Effector memory CD8-positive, alpha-beta T cell (primary cell): Measurements from ENCODE around the gene ETV6.
A peak's percentile ranks its signal among the peaks of the same experiment; 100 is the strongest.

Experiments
- ATAC-seq: fragments of 150-1000 bp; cut with Tn5 transposase; replicated peaks from 2 replicates; pipeline ENCODE4 v1.10.0; 2021; ENCODE audit warnings: mild to moderate bottlenecking, moderate library complexity
- DNase-seq, 3 experiments: peaks; one replicate each; pipeline ENCODE4 v3.0.0; 2021
- H3K27ac Mint-ChIP-seq, 2 donors: one replicate each; pipeline ENCODE4 v1.8.0; 2022; ENCODE audit warnings: mild to moderate bottlenecking in 2 of 2, mixed read lengths in 2 of 2, moderate library complexity in 2 of 2
- H3K27me3 Mint-ChIP-seq, 2 donors: one replicate each; pipeline ENCODE4 v1.8.0; 2022; ENCODE audit warnings: mixed read lengths in 2 of 2
- H3K36me3 Mint-ChIP-seq: one replicate; pipeline ENCODE4 v1.8.0; 2022; ENCODE audit warnings: mild to moderate bottlenecking, moderate library complexity, mixed read lengths; ENCODE audit not compliant: insufficient read depth
- H3K4me1 Mint-ChIP-seq, 2 donors: one replicate each; pipeline ENCODE4 v1.8.0; 2022; ENCODE audit warnings: low read depth in 2 of 2, mixed read lengths in 2 of 2
- H3K4me3 Mint-ChIP-seq, 2 donors: one replicate each; pipeline ENCODE4 v1.8.0; 2022; ENCODE audit warnings: mild to moderate bottlenecking in 2 of 2, mixed read lengths in 2 of 2, moderate library complexity in 2 of 2
- H3K9me3 Mint-ChIP-seq, 2 donors: one replicate each; pipeline ENCODE4 v1.8.0; 2022; ENCODE audit warnings: mixed read lengths in 2 of 2

ETV6 gene

DNA sequence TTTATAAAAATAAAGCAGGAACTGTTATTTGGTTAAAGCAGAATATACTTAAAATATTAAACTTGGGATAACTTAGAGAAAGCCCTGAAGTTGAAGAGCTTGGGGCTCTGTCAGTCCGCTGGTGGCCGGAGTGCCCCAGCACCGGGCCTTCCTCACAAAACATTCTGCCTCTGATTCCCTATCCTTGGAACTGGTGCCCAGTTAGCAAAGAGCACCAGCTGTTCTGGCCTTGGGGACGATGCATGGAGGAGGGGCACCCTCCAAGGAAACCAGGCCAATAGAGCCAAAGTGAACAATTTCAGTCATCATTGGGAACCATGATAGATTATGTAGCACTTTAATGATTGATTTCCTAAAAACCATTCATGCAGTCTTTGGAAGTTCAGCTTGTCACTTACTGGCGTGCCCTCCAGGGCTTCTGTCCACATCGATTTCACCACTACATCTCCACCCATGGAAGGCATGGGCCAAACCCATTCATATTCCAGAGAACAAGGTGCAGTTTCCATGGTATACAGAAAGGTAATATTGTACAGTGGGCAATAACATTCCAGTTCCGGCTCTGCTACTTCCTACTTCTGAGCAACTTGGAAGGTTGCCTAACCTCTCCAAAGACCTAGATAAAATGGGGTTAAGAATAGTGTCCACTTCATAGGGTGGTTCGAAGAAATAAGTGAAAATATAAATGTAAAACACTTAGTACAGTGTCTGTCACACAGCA, 145.9 kb downstream of the ETV6 start:
- peaks cover 3% of the 10 kb centered on the region for H3K36me3 Mint-ChIP-seq
- no peaks in the 10 kb centered on the region for H3K9me3 Mint-ChIP-seq
- DNase-seq (no peak), ATAC-seq (no peak)
- peaks cover 31% of the 10 kb centered on the region in 2 donors for H3K4me1 Mint-ChIP-seq
- no peak overlapping the region for H3K27ac Mint-ChIP-seq
- no peak overlapping the region for H3K4me3 Mint-ChIP-seq
- no peaks in the 10 kb centered on the region for H3K27me3 Mint-ChIP-seq

GRCh38 chr12:11795913-11796459, 146.5 kb downstream of the ETV6 start:
- ATAC-seq: no peak
- Mint-ChIP-seq H3K27me3 (no peaks in the 10 kb centered on the region), H3K36me3 (no peaks in the 10 kb centered on the region), H3K27ac (peak overlapping the region in 1 of 2 donors; percentile 54), H3K4me1 (peaks cover 32 to 33% of the 10 kb centered on the region in 2 donors), H3K9me3 (no peaks in the 10 kb centered on the region), H3K4me3 (no peak overlapping the region)
- DNase-seq: no peak

GRCh38 chr12:11797317-11797913, 147.9 kb downstream of the ETV6 start:
- DNase-seq: no peak
- Mint-ChIP-seq H3K27ac (peak overlapping the region in 1 of 2 donors; percentile 54), H3K36me3 (no peaks in the 10 kb centered on the region), H3K4me3 (no peak overlapping the region), H3K27me3 (no peaks in the 10 kb centered on the region), H3K4me1 (peaks cover 34 to 37% of the 10 kb centered on the region in 2 donors), H3K9me3 (no peaks in the 10 kb centered on the region)
- no peak for ATAC-seq

- H3K27ac Mint-ChIP-seq: peak overlapping the region; percentile 0 to 28
Measured at GRCh38 chr12:11798006-11798708, 148.7 kb downstream of the ETV6 start.

GRCh38 chr12:11798856-11799501, 149.5 kb downstream of the ETV6 start:
- no peak for DNase-seq
- no peaks in the 10 kb centered on the region for H3K9me3 Mint-ChIP-seq
- no peak for ATAC-seq
- no peak overlapping the region for H3K4me3 Mint-ChIP-seq
- peaks cover 28 to 37% of the 10 kb centered on the region in 2 donors for H3K4me1 Mint-ChIP-seq
- H3K36me3 Mint-ChIP-seq: no peaks in the 10 kb centered on the region
- H3K27me3 Mint-ChIP-seq: no peaks in the 10 kb centered on the region
- peak overlapping the region; percentile 0 to 28 for H3K27ac Mint-ChIP-seq

More at GRCh38 chr12:11798006-11798708, 148.7 kb downstream of the ETV6 start:
- no peak overlapping the region for H3K4me3 Mint-ChIP-seq
- H3K4me1 Mint-ChIP-seq: peaks cover 34 to 37% of the 10 kb centered on the region in 2 donors
- ATAC-seq: no peak
- no peaks in the 10 kb centered on the region for H3K27me3 Mint-ChIP-seq
- DNase-seq: no peak
- no peaks in the 10 kb centered on the region for H3K36me3 Mint-ChIP-seq
- H3K9me3 Mint-ChIP-seq: no peaks in the 10 kb centered on the region

DNA sequence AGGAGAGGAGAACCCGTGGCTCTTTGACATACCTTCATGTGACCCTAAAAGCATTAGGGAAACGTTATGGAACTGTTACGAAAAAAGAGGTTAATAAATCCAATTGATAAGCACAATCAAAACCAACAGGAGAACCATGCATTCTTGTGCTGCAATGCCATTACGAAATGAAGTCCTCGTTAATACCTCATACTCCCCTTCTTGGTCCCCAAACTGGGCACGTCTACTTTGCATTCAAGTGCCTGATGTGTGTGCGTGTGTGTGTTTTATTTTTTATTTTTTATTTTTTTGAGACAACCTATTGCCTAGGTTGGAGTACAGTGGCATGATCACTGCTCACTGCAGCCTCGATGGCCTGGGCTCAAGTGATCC, 150.0 kb downstream of the ETV6 start:
- peaks cover 28 to 37% of the 10 kb centered on the region in 2 donors for H3K4me1 Mint-ChIP-seq
- H3K27ac Mint-ChIP-seq: no peak overlapping the region
- no peaks in the 10 kb centered on the region for H3K36me3 Mint-ChIP-seq
- no peaks in the 10 kb centered on the region for H3K9me3 Mint-ChIP-seq
- DNase-seq (no peak), ATAC-seq (no peak)
- no peak overlapping the region for H3K4me3 Mint-ChIP-seq
- H3K27me3 Mint-ChIP-seq: no peaks in the 10 kb centered on the region

DNA sequence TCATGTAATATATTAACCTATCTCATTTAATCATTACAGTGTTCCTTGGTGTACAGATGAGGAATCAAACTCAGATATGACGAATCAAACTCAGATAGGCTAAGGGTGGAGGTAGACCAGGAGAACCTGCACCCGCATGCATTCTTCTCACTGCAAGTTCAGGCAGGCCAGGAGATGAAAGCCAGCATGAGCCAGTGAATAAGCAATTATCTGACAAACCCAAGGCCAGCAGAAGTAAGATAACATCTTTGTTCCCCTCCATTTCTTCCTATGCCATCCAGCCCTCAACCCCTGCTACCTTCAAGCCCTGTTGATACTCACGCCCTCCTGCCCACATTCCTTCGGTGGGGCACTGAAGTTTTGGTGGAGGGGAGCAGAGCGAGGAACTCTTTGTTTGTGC, 152.2 kb downstream of the ETV6 start:
- H3K36me3 Mint-ChIP-seq: no peaks in the 10 kb centered on the region
- H3K27me3 Mint-ChIP-seq: no peaks in the 10 kb centered on the region
- H3K9me3 Mint-ChIP-seq: no peaks in the 10 kb centered on the region
- no peak overlapping the region for H3K27ac Mint-ChIP-seq
- peaks cover 31 to 44% of the 10 kb centered on the region in 2 donors for H3K4me1 Mint-ChIP-seq
- DNase-seq: no peak
- no peak overlapping the region for H3K4me3 Mint-ChIP-seq
- no peak for ATAC-seq

DNA sequence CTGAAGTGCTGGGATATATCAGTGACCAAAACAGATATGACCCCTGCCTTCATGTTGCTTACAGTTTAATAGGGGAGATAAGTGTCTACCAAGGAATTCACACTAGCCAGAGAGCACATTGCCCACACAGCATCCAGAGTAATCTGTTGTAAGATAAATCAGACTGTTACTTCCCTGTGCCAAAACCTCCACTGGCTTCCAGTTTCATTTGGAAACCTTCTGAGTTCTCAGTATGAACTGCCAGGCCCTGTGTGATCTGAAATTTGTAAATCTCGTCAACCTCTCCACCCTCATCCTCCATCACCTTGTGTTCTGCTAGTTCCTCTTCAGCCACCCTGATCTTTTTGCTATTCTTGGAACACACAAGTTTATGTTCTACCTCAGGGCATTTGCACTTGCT, 154.7 kb downstream of the ETV6 start:
- DNase-seq: no peak
- no peak overlapping the region for H3K27ac Mint-ChIP-seq
- H3K9me3 Mint-ChIP-seq: no peaks in the 10 kb centered on the region
- ATAC-seq: no peak
- no peak overlapping the region for H3K4me3 Mint-ChIP-seq
- no peaks in the 10 kb centered on the region for H3K36me3 Mint-ChIP-seq
- H3K27me3 Mint-ChIP-seq: no peaks in the 10 kb centered on the region
- peaks cover 14 to 19% of the 10 kb centered on the region in 2 donors for H3K4me1 Mint-ChIP-seq

- H3K9me3 Mint-ChIP-seq: no peaks in the 10 kb centered on the region
- peaks cover 15 to 16% of the 10 kb centered on the region in 2 donors for H3K4me1 Mint-ChIP-seq
- ATAC-seq (no peak), DNase-seq (no peak)
- H3K27me3 Mint-ChIP-seq: no peaks in the 10 kb centered on the region
- H3K27ac Mint-ChIP-seq: no peak overlapping the region
- H3K36me3 Mint-ChIP-seq: no peaks in the 10 kb centered on the region
- no peak overlapping the region for H3K4me3 Mint-ChIP-seq
Measured at GRCh38 chr12:11805043-11805442, 155.6 kb downstream of the ETV6 start.

GRCh38 chr12:11805680-11806079, 156.2 kb downstream of the ETV6 start:
- no peak for DNase-seq
- H3K4me3 Mint-ChIP-seq: no peak overlapping the region
- no peak for ATAC-seq
- H3K27ac Mint-ChIP-seq: no peak overlapping the region
- no peaks in the 10 kb centered on the region for H3K27me3 Mint-ChIP-seq
- peaks cover 12 to 14% of the 10 kb centered on the region in 2 donors for H3K4me1 Mint-ChIP-seq
- H3K9me3 Mint-ChIP-seq: no peaks in the 10 kb centered on the region
- H3K36me3 Mint-ChIP-seq: no peaks in the 10 kb centered on the region

GRCh38 chr12:11807458-11807857, 158.0 kb downstream of the ETV6 start:
- H3K27me3 Mint-ChIP-seq: no peaks in the 10 kb centered on the region
- no peak for DNase-seq
- no peaks in the 10 kb centered on the region for H3K9me3 Mint-ChIP-seq
- no peaks in the 10 kb centered on the region for H3K36me3 Mint-ChIP-seq
- H3K4me1 Mint-ChIP-seq: peaks cover 11 to 17% of the 10 kb centered on the region in 2 donors
- H3K4me3 Mint-ChIP-seq: no peak overlapping the region
- H3K27ac Mint-ChIP-seq: no peak overlapping the region
- ATAC-seq: no peak

DNA sequence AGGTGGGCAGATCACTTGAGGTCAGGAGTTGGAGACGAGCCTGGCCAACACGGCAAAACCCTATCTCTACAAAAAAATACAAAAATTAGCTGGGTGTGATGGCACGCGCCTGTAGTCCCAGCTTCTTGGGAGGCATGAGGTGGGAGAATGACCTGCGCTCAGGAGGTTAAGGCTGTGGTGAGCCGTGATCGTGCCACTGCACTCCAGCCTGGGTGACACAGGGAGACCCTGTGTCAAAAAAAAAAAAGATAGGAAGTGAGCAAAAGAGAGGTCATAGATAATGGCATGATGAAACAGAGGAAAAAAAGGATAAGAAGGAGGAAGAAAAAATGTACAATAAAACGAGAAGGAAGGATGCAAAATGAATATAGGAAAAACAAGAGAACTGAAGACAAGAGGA, 159.5 kb downstream of the ETV6 start:
- H3K9me3 Mint-ChIP-seq: no peaks in the 10 kb centered on the region
- no peak overlapping the region for H3K4me3 Mint-ChIP-seq
- ATAC-seq (no peak), DNase-seq (no peak)
- H3K27me3 Mint-ChIP-seq: no peaks in the 10 kb centered on the region
- H3K36me3 Mint-ChIP-seq: no peaks in the 10 kb centered on the region
- H3K27ac Mint-ChIP-seq: no peak overlapping the region
- peaks cover 12 to 19% of the 10 kb centered on the region in 2 donors for H3K4me1 Mint-ChIP-seq

DNA sequence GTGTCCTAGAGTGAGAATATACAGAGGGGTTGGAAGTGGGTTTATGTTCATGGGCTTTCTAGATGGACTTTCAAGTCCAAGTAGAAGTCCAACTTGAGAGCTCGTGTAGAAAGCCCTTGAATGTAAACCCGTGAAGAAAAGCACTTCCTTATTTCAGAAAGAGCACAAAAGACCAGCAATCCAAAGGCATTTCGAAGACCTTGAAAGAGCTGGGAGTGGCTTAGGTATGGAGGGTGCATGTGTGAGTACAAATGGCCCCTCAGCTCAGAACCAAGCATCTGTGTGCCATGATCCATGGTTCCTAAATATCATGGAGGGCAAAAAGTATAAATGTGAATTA, 160.7 kb downstream of the ETV6 start:
- ATAC-seq (no peak), DNase-seq (no peak)
- H3K9me3 Mint-ChIP-seq: no peaks in the 10 kb centered on the region
- no peaks in the 10 kb centered on the region for H3K36me3 Mint-ChIP-seq
- H3K4me1 Mint-ChIP-seq: peaks cover 12 to 22% of the 10 kb centered on the region in 2 donors
- H3K27me3 Mint-ChIP-seq: no peaks in the 10 kb centered on the region
- no peak overlapping the region for H3K27ac Mint-ChIP-seq
- no peak overlapping the region for H3K4me3 Mint-ChIP-seq
